SK-N-SH (cell line): Measurements from ENCODE around the gene SORBS1. TPM values are rescaled to one million over a fixed set of nuclear protein-coding genes. Genes with fewer than 3 reads are reported as not detected.

Source experiments
- CTCF ChIA-PET: fragments of 300-600, 350-600 bp; formaldehyde crosslinking; extraction: SDS; loops from one replicate; lab custom pipeline; 2021; lab: Yijun Ruan, JAX
- POLR2A ChIA-PET: fragments of 350-600 bp; sonication (Branson Sonifier 250); formaldehyde crosslinking; extraction: SDS; loops from one replicate; lab custom pipeline; 2020; ENCODE audit warnings: antibody characterized with exemption, inconsistent platforms; lab: Yijun Ruan, JAX
- DNase-seq: peaks from one replicate; pipeline ENCODE4 v3.0.0; 2012
- H2AFZ ChIP-seq: fragments of 200-600 bp; sonication (generic); 2 replicates; pipeline ENCODE4 v1.8.1; 2016; ENCODE audit warnings: antibody characterized with exemption, mild to moderate bottlenecking, low read depth
- H3F3A ChIP-seq: fragments of 200-600 bp; sonication (generic); replicated peaks from 2 replicates; pipeline ENCODE3; 2016; ENCODE audit warnings: antibody characterized with exemption, mild to moderate bottlenecking; ENCODE audit not compliant: insufficient read depth
- H3K27ac ChIP-seq, 2 experiments: fragments of 200-500 bp in 1 of 2; fragments of 200-600 bp in 1 of 2; sonication (Bioruptor generic) in 1 of 2; sonication (generic), shearing (Covaris generic) in 1 of 2; 2 replicates each; pipeline versions ENCODE4 v1.5.1 to v1.6.1; 2014 to 2016; ENCODE audit warnings: low read depth in 2 of 2, inconsistent platforms in 1 of 2, low read length in 1 of 2, mild to moderate bottlenecking in 1 of 2, mixed read lengths in 1 of 2
- H3K27me3 ChIP-seq: fragments of 200-600 bp; sonication (generic), shearing (Covaris generic); 2 replicates; pipeline ENCODE4 v1.6.1; 2016; ENCODE audit warnings: mixed run types; ENCODE audit not compliant: insufficient read depth
- H3K36me3 ChIP-seq, 2 experiments: fragments of 200-500 bp in 1 of 2; fragments of 200-600 bp in 1 of 2; sonication (Bioruptor generic) in 1 of 2; sonication (generic) in 1 of 2; replicated peaks in 1 of 2; 2 replicates each; pipeline versions ENCODE3 to v1.5.1; 2014 to 2016; ENCODE audit warnings: low read length in 1 of 2, mild to moderate bottlenecking in 1 of 2; ENCODE audit not compliant: insufficient read depth in 2 of 2, control insufficient read depth in 1 of 2
- H3K4me1 ChIP-seq, 2 experiments: fragments of 200-500 bp in 1 of 2; fragments of 200-600 bp in 1 of 2; sonication (Bioruptor generic) in 1 of 2; sonication (generic), shearing (Covaris generic) in 1 of 2; 2 replicates each; pipeline versions ENCODE4 v1.5.1 to v1.6.1; 2014 to 2016; ENCODE audit warnings: low read depth in 1 of 2, low read length in 1 of 2, mixed run types in 1 of 2; ENCODE audit not compliant: insufficient read depth in 2 of 2, control insufficient read depth in 1 of 2
- H3K4me2 ChIP-seq: fragments of 200-600 bp; sonication (generic), shearing (Covaris generic); 2 replicates; pipeline ENCODE4 v1.6.1; 2017; ENCODE audit warnings: mixed run types
- H3K4me3 ChIP-seq, 2 experiments: fragments of 200-500 bp in 1 of 2; fragments of 200-600 bp in 1 of 2; sonication (Bioruptor generic) in 1 of 2; sonication (generic), shearing (Covaris generic) in 1 of 2; 2 replicates each; pipeline versions ENCODE4 v1.5.1 to v1.8.1; 2014 to 2016; ENCODE audit warnings: low read depth in 2 of 2, inconsistent platforms in 1 of 2, low read length in 1 of 2, mild to moderate bottlenecking in 1 of 2, mixed read lengths in 1 of 2, moderate library complexity in 1 of 2
- H3K79me2 ChIP-seq: fragments of 200-600 bp; sonication (generic); 2 replicates; pipeline ENCODE4 v1.8.1; 2017; ENCODE audit warnings: mild to moderate bottlenecking; ENCODE audit not compliant: insufficient read depth
- H3K9ac ChIP-seq: fragments of 200-600 bp; sonication (generic); 2 replicates; pipeline ENCODE4 v1.6.1; 2017; ENCODE audit warnings: mixed run types
- H3K9me2 ChIP-seq: fragments of 200-600 bp; sonication (generic); 2 replicates; pipeline ENCODE4 v1.6.1; 2017; ENCODE audit warnings: mixed run types
- H3K9me3 ChIP-seq: fragments of 200-600 bp; sonication (generic); 2 replicates; pipeline ENCODE4 v1.6.1; 2017; ENCODE audit warnings: mixed run types, mild to moderate bottlenecking, moderate library complexity
- H4K20me1 ChIP-seq: fragments of 200-600 bp; sonication (generic); 2 replicates; pipeline ENCODE4 v1.6.1; 2017; ENCODE audit warnings: mild to moderate bottlenecking, mixed run types; ENCODE audit not compliant: insufficient read depth
- EP300 ChIP-seq, 2 experiments: IDR thresholded peaks; 2 replicates each; pipeline versions ENCODE4 v1.4.0 to v1.6.1; 2012; ENCODE audit warnings: borderline replicate concordance in 1 of 2, low read depth in 1 of 2, low read length in 1 of 2
- FOXM1 ChIP-seq: IDR thresholded peaks from 2 replicates; pipeline ENCODE4 v1.4.0; 2012; ENCODE audit warnings: low read depth, mild to moderate bottlenecking
- GABPA ChIP-seq: IDR thresholded peaks from 2 replicates; pipeline ENCODE4 v1.4.0; 2012; ENCODE audit warnings: low read depth, mild to moderate bottlenecking
- GATA2 ChIP-seq: sonication (generic); formaldehyde crosslinking; IDR thresholded peaks from 2 replicates; pipeline ENCODE4 v1.5.0; 2020; ENCODE audit warnings: mild to moderate bottlenecking, missing genetic modification reagents
- JUND ChIP-seq: IDR thresholded peaks from 2 replicates; pipeline ENCODE4 v1.4.0; 2012
- NFIC ChIP-seq: IDR thresholded peaks from 2 replicates; pipeline ENCODE4 v1.4.0; 2012; ENCODE audit warnings: borderline replicate concordance
- NRF1 ChIP-seq: IDR thresholded peaks from 2 replicates; pipeline ENCODE4 v1.6.1; 2012; ENCODE audit warnings: low read depth, mild to moderate bottlenecking, low read length
- POLR2AphosphoS5 ChIP-seq: IDR thresholded peaks from 2 replicates; pipeline ENCODE4 v1.6.1; 2012; ENCODE audit warnings: low read depth, low read length
- RXRA ChIP-seq: IDR thresholded peaks from 2 replicates; pipeline ENCODE4 v1.4.0; 2012; ENCODE audit warnings: low read depth, mild to moderate bottlenecking, borderline replicate concordance
- SMC3 ChIP-seq: IDR thresholded peaks from 2 replicates; pipeline ENCODE4 v1.6.1; 2012; ENCODE audit warnings: low read depth, low read length, improper control_type of control experiment
- TAF1 ChIP-seq: IDR thresholded peaks from 2 replicates; pipeline ENCODE4 v1.6.1; 2012; ENCODE audit warnings: low read depth, mild to moderate bottlenecking, low read length, moderate library complexity, borderline replicate concordance
- TCF12 ChIP-seq: IDR thresholded peaks from 2 replicates; pipeline ENCODE4 v1.4.0; 2012
- TEAD4 ChIP-seq: IDR thresholded peaks from 2 replicates; pipeline ENCODE4 v1.4.0; 2012; ENCODE audit warnings: mild to moderate bottlenecking, borderline replicate concordance; ENCODE audit not compliant: insufficient read depth
- YY1 ChIP-seq: IDR thresholded peaks from 2 replicates; pipeline ENCODE4 v1.4.0; 2012; ENCODE audit warnings: low read depth, mild to moderate bottlenecking
- WGBS: methylation state at CpG from one replicate; pipeline ENCODE4 v1.1.6; 2017; ENCODE audit warnings: low lambda C conversion rate; 5-methylcytosine and 5-hydroxymethylcytosine counted together
- polyA plus RNA-seq, 3 experiments: library from polyadenylated mRNA; depleted of rRNA; stranded (reverse); fragments of >200 nt; gene quantifications; 2 replicates each; pipeline ENCODE4 v1.2.3, GENCODE V29; 2012
- TF ChIP-seq, protein P1 (sequence below): IDR thresholded peaks from 2 replicates; pipeline ENCODE4; 2012
- TF ChIP-seq, protein P2 (sequence below): IDR thresholded peaks from 2 replicates; pipeline ENCODE4 v1.4.0; 2012; ENCODE audit warnings: low read depth
- TF ChIP-seq, protein P3 (sequence below): fragments of 150-350 bp; IDR thresholded peaks from 2 replicates; pipeline ENCODE4 v1.6.1; 2016; ENCODE audit warnings: mild to moderate bottlenecking, low read depth, low read length
- TF ChIP-seq, protein P4 (sequence below): IDR thresholded peaks from 2 replicates; pipeline ENCODE4 v1.4.0; 2012; ENCODE audit warnings: low read depth, borderline replicate concordance
- TF ChIP-seq, protein P5 (sequence below): fragments of 200-600 bp; sonication (generic); IDR thresholded peaks from 2 replicates; pipeline ENCODE4 v1.6.1; 2017; ENCODE audit warnings: antibody characterized with exemption, mild to moderate bottlenecking, moderate library complexity

Gene SORBS1
- polyA plus RNA-seq, 1 of the 3 experiments (the other 2 are of a cell fraction), result 0.36 TPM

DNA sequence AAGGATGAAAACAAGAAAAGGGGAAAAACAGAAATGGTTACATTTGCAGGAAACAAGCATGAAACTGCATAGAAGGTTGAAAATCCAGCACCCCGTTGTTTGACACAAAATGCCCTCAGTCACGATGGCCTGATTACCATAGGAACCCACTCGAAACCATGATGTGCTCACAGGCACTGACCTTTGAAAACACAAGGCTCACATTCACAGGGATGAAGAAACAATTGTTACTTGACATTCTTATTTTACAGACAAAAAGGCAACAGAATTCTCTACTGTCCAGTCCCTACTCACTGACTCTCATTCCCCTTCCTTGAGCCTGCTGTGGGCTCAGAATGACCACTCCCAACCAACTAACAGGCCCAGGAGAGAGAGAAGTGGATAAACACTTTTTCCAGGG lies 138.9 kb downstream of the SORBS1 start:
- no peak overlapping the region for H3K4me2 ChIP-seq
- H3K36me3 ChIP-seq, result no peaks in the 10 kb centered on the region
- H2AFZ ChIP-seq, result no peak overlapping the region
- ChIA-PET POLR2A (no interaction called here), CTCF (interaction anchor here (1.3 to 1.4 kb wide), 2 partner anchors 9 to 60 kb away, joined by 3 to 4 read pairs; no protein-coding TSS in a partner anchor)
- H3K9me2 ChIP-seq, result no peaks in the 10 kb centered on the region
- no peaks in the 10 kb centered on the region for H3K79me2 ChIP-seq
- WGBS, result 46% methylated on average over 3 of the region's 3 CpGs
- H3K4me1 ChIP-seq, result peaks cover 0 to 14% of the 10 kb centered on the region in 2 experiments; a peak in 2 of 4 replicates
- no peak overlapping the region for H3K9ac ChIP-seq
- TF ChIP-seq GATA2 (no peak), TAF1 (no peak)
- H3F3A ChIP-seq, result no peaks in the 10 kb centered on the region
- H3K27ac ChIP-seq, result no peak overlapping the region
- no peaks in the 10 kb centered on the region for H4K20me1 ChIP-seq
- no peak for DNase-seq
- no peak overlapping the region for H3K4me3 ChIP-seq
- H3K9me3 ChIP-seq, result no peaks in the 10 kb centered on the region
- no peaks in the 10 kb centered on the region for H3K27me3 ChIP-seq

DNA sequence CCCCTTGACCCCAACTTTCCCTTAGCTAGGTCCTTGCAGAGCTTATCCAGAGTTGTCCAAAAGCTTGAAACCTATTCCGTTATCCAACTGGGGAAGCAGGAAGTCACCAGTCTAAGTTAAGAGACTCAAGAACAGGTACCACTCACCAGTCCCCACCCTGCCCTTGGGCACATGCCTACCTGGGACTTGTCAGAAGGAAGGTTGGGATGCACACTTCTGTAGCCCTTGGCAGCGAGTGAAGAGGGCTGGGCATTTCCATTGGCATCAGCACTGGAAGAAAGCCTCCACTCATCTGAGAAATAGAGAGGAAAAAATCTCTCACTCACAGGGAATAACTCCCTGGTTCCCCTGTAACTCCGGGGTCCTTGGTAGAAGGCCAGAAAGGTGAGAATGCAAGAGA lies 139.4 kb downstream of the SORBS1 start:
- H3K4me1 ChIP-seq, result peaks cover 0 to 14% of the 10 kb centered on the region in 2 experiments; a peak in 2 of 4 replicates
- H2AFZ ChIP-seq, result no peak overlapping the region
- H3K27ac ChIP-seq, result no peak overlapping the region
- no peak overlapping the region for H3K4me3 ChIP-seq
- ChIA-PET CTCF (interaction anchor here (1.3 to 1.7 kb wide), 3 partner anchors 9 to 60 kb away, joined by 3 to 12 read pairs (median 4); no protein-coding TSS in a partner anchor), POLR2A (no interaction called here)
- H3K4me2 ChIP-seq, result no peak overlapping the region
- H4K20me1 ChIP-seq, result no peaks in the 10 kb centered on the region
- no peaks in the 10 kb centered on the region for H3K9me2 ChIP-seq
- H3K79me2 ChIP-seq, result no peaks in the 10 kb centered on the region
- no peak overlapping the region for H3K9ac ChIP-seq
- H3K9me3 ChIP-seq, result no peaks in the 10 kb centered on the region
- TF ChIP-seq GATA2 (no peak), NRF1 (no peak), TEAD4 (no peak), YY1 (no peak), POLR2AphosphoS5 (no peak), JUND (no peak), GABPA (no peak), FOXM1 (no peak), SMC3 (no peak), TAF1 (no peak), EP300 (IDR thresholded peaks at IDR 0.05; ENCODE audit: borderline replicate concordance in 1 of 2, low read depth in 1 of 2, low read length in 1 of 2) (no peak), NFIC (no peak), RXRA (no peak), TCF12 (no peak)
- TF ChIP-seq, protein P1, sequence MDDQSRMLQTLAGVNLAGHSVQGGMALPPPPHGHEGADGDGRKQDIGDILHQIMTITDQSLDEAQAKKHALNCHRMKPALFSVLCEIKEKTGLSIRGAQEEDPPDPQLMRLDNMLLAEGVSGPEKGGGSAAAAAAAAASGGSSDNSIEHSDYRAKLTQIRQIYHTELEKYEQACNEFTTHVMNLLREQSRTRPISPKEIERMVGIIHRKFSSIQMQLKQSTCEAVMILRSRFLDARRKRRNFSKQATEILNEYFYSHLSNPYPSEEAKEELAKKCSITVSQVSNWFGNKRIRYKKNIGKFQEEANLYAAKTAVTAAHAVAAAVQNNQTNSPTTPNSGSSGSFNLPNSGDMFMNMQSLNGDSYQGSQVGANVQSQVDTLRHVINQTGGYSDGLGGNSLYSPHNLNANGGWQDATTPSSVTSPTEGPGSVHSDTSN, result no peak
- TF ChIP-seq, protein P2, sequence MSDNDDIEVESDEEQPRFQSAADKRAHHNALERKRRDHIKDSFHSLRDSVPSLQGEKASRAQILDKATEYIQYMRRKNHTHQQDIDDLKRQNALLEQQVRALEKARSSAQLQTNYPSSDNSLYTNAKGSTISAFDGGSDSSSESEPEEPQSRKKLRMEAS, result no peak
- TF ChIP-seq, protein P3, sequence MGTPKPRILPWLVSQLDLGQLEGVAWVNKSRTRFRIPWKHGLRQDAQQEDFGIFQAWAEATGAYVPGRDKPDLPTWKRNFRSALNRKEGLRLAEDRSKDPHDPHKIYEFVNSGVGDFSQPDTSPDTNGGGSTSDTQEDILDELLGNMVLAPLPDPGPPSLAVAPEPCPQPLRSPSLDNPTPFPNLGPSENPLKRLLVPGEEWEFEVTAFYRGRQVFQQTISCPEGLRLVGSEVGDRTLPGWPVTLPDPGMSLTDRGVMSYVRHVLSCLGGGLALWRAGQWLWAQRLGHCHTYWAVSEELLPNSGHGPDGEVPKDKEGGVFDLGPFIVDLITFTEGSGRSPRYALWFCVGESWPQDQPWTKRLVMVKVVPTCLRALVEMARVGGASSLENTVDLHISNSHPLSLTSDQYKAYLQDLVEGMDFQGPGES, result no peak
- TF ChIP-seq, protein P4, sequence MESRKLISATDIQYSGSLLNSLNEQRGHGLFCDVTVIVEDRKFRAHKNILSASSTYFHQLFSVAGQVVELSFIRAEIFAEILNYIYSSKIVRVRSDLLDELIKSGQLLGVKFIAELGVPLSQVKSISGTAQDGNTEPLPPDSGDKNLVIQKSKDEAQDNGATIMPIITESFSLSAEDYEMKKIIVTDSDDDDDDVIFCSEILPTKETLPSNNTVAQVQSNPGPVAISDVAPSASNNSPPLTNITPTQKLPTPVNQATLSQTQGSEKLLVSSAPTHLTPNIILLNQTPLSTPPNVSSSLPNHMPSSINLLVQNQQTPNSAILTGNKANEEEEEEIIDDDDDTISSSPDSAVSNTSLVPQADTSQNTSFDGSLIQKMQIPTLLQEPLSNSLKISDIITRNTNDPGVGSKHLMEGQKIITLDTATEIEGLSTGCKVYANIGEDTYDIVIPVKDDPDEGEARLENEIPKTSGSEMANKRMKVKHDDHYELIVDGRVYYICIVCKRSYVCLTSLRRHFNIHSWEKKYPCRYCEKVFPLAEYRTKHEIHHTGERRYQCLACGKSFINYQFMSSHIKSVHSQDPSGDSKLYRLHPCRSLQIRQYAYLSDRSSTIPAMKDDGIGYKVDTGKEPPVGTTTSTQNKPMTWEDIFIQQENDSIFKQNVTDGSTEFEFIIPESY, result no peak
- TF ChIP-seq, protein P5, sequence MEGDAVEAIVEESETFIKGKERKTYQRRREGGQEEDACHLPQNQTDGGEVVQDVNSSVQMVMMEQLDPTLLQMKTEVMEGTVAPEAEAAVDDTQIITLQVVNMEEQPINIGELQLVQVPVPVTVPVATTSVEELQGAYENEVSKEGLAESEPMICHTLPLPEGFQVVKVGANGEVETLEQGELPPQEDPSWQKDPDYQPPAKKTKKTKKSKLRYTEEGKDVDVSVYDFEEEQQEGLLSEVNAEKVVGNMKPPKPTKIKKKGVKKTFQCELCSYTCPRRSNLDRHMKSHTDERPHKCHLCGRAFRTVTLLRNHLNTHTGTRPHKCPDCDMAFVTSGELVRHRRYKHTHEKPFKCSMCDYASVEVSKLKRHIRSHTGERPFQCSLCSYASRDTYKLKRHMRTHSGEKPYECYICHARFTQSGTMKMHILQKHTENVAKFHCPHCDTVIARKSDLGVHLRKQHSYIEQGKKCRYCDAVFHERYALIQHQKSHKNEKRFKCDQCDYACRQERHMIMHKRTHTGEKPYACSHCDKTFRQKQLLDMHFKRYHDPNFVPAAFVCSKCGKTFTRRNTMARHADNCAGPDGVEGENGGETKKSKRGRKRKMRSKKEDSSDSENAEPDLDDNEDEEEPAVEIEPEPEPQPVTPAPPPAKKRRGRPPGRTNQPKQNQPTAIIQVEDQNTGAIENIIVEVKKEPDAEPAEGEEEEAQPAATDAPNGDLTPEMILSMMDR, result no peak
- 60% methylated on average over 3 of the region's 3 CpGs for WGBS
- H3K27me3 ChIP-seq, result no peaks in the 10 kb centered on the region
- no peaks in the 10 kb centered on the region for H3F3A ChIP-seq
- DNase-seq, result no peak
- no peaks in the 10 kb centered on the region for H3K36me3 ChIP-seq
